ENCODE results near the gene COASY. TPM values are rescaled to one million over a fixed set of nuclear protein-coding genes. Genes with fewer than 3 reads are reported as not detected.

The COASY gene
- total and polyA plus RNA-seq, 5 experiments from 2014 or later = 48.3 to 72.3 (median 67.0) TPM

DNA sequence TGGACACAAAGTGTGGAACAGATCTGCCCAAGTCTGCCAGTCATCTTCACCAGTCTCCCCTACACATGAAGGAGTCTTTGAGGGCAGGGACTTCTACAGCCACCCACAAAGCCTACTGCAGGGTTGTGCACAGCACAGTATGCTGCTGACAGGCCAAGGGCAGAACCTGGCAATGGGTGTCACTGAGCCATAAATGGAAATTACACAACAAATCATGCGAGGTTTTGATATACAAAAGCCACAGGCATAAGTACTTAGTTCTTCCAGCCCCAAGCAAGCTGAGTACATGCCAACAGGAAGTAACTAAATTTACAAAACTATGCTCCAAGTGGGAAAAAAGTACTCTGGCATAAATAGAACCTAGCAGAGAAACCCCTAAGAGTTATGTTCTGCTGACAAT, 23.4 kb downstream of the COASY start:
- H3K4me3 Mint-ChIP-seq = no peak overlapping the region
- peaks cover 0 to 100% (median 9%) of the 10 kb centered on the region in 3 donors for H3K36me3 Mint-ChIP-seq
- POLR2A ChIA-PET = interaction anchor here (0.7 to 1.0 kb wide), 2 partner anchors 23 to 34 kb away, joined by 3 to 4 read pairs; partner anchors contain the start of gene RETREG3

DNA sequence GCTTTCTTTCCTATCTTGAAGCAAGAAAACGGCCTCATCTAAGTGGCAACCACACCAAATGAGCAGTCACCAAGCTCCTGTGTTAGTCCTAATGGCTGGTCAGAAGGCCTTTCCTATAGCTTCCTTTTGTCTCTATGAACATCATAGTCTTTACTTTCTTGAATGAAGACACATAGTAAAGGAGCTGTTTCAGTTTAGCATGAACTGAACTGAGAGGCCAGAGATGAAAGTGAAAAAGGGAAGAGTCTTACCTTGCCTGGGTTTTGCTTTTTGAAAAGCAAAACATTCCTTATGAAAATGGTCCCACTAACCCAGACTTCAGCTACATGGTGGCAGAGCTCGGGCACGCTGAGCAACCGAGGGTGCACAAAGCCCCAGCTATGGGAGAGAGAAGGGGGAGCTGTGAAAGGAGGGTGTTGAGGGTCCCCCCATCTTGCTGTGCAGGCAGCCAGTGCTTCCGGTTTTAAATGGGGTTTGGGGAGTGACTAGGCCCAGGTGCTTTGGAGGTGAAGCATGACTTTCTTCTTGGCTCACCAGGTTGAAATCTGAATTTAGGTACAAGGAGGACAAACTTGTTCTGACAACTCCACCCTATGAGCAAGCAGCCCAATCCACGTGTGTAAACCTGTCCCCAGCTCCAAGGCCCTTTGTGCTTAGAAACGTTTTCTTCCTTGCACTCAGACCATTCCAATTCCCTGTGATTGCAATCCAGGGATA, 24.7 kb downstream of the COASY start:
- Mint-ChIP-seq H3K4me1 (peaks cover 3 to 9% (median 7%) of the 10 kb centered on the region in 4 donors), H3K36me3 (peaks cover 0 to 100% (median 9%) of the 10 kb centered on the region in 3 donors), H3K9me3 (no peaks in the 10 kb centered on the region), H3K27me3 (no peaks in the 10 kb centered on the region), H3K27ac (peak overlapping the region in 7 of 10 donors; percentile 31 to 79 (median 53)), H3K4me3 (no peak overlapping the region)
- DNase-seq = no peak
- POLR2A ChIA-PET = interaction anchor here (0.5 to 1.0 kb wide), 4 partner anchors 18 to 220 kb away, joined by 3 to 4 read pairs (median 3); partner anchors contain the start of gene RETREG3
- ATAC-seq = no peak

More for the DNA sequence above, 23.4 kb downstream of the COASY start:
- no peak overlapping the region for H3K27ac Mint-ChIP-seq
- DNase-seq (no peak), ATAC-seq (no peak)
- H3K27me3 Mint-ChIP-seq = no peaks in the 10 kb centered on the region
- H3K9me3 Mint-ChIP-seq = no peaks in the 10 kb centered on the region
- peaks cover 5 to 9% (median 7%) of the 10 kb centered on the region in 4 donors for H3K4me1 Mint-ChIP-seq

DNA sequence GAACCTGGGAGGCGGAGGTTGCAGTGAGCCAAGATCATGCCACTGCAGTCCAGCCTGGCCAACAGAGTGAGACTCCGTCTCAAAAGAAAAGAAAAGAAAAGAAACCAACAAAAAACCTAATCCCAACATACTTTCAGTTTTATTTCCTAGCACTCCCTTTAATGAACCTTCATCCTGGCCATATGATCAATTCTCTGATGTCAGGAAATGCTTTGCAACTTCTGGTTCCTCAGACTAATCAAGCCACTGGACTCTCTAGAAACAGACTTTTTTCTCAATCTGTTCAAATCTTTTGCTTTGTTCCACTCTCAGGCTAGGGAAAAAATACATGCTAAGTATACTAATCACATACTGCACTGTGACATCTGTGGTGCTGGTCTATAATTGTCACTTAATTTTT, 28.9 kb downstream of the COASY start:
- DNase-seq = no peak
- POLR2A ChIA-PET = interaction anchor here (0.7 to 1.6 kb wide), 4 partner anchors 19 to 77 kb away, joined by 3 to 5 read pairs (median 3); partner anchors contain the start of genes RETREG3 and TUBG1
- H3K36me3 Mint-ChIP-seq = peaks cover 0 to 83% (median 8%) of the 10 kb centered on the region in 3 donors
- no peaks in the 10 kb centered on the region for H3K27me3 Mint-ChIP-seq
- no peaks in the 10 kb centered on the region for H3K9me3 Mint-ChIP-seq
- H3K27ac Mint-ChIP-seq = peak overlapping the region in 3 of 10 donors; percentile 20 to 53 (median 25)
- H3K4me1 Mint-ChIP-seq = peaks cover 6 to 19% (median 13%) of the 10 kb centered on the region in 4 donors
- H3K4me3 Mint-ChIP-seq = no peak overlapping the region
- no peak for ATAC-seq

DNA sequence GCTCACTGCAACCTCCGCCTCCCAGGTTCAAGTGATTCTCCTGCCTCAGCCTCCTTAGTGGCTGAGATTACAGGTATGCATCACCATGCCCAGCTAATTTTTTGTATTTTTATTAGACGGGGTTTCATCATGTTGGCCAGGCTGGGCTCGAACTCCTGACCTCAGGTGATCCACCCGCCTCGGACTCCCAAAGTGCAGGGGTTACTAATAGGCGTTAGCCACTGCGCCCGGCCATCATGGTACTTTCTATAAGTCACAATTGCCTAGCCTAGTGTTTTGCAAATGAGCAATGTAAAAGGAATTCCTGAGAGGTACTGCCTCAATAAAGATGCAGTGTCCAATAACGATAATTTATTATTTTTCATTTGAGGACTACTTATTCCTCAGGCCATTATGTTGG, 29.5 kb downstream of the COASY start:
- Mint-ChIP-seq H3K4me3 (no peak overlapping the region), H3K4me1 (peaks cover 7 to 21% (median 14%) of the 10 kb centered on the region in 4 donors), H3K27ac (no peak overlapping the region), H3K27me3 (no peaks in the 10 kb centered on the region), H3K36me3 (peaks cover 0 to 80% (median 8%) of the 10 kb centered on the region in 3 donors), H3K9me3 (no peaks in the 10 kb centered on the region)
- no peak for DNase-seq
- POLR2A ChIA-PET = interaction anchor here (0.7 to 1.6 kb wide), 4 partner anchors 18 to 77 kb away, joined by 3 to 5 read pairs (median 3); partner anchors contain the start of genes RETREG3 and TUBG1
- no peak for ATAC-seq

DNA sequence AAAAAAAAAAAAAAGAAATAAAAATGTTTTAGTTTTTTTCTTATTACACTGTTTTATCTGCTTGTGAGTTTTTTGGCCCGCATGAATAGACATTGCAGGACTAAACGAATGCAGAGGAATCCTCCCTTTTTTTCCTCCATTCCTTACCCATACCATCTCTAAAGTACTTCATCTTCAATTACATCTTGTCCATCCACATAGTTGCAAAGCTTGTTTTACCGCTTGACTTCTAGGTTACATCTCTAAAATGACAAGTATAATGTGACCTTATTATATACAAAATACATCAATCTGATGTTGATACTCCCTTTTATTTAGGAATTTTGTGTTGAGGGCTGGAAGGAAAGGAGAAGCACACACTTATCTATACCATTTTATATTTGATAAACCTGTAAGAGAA, 34.4 kb downstream of the COASY start:
- H3K36me3 Mint-ChIP-seq = peaks cover 0 to 67% (median 4%) of the 10 kb centered on the region in 3 donors
- H3K27me3 Mint-ChIP-seq = no peaks in the 10 kb centered on the region
- POLR2A ChIA-PET = interaction anchor here (0.6 kb wide), 1 partner anchor 718 kb away, joined by 3 read pairs; no protein-coding TSS in a partner anchor
- H3K4me1 Mint-ChIP-seq = peaks cover 8 to 44% (median 27%) of the 10 kb centered on the region in 4 donors
- H3K9me3 Mint-ChIP-seq = no peaks in the 10 kb centered on the region
- H3K27ac Mint-ChIP-seq = peak overlapping the region in 2 of 10 donors; percentile 0 to 8
- ATAC-seq = no peak
- no peak for DNase-seq
- H3K4me3 Mint-ChIP-seq = no peak overlapping the region

DNA sequence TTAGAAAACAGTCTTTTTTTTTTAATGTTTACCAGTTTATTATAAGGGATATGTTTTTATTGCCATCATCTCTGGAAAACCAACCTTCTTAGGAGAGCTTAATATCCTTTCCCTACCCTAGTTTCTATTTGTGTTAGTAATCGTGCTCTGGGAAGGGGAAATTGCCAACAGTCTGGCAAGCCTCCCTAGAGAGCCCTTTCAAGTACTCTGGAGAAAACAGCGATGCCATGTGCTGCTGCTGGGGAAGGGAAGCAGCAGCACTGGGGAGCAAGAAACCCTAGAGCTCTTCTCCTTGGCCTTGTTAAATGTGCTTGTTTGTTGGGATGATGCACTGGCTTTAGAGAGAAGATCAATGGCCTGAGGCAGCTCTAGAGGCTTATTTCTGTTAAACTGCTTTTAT, 37.0 kb downstream of the COASY start:
- DNase-seq = no peak
- H3K27ac Mint-ChIP-seq = peak overlapping the region in 4 of 10 donors; percentile 19 to 71 (median 42)
- no peaks in the 10 kb centered on the region for H3K27me3 Mint-ChIP-seq
- H3K4me1 Mint-ChIP-seq = peaks cover 14 to 47% (median 35%) of the 10 kb centered on the region in 4 donors
- H3K9me3 Mint-ChIP-seq = no peaks in the 10 kb centered on the region
- no peak for ATAC-seq
- peaks cover 0 to 64% (median 5%) of the 10 kb centered on the region in 3 donors for H3K36me3 Mint-ChIP-seq
- H3K4me3 Mint-ChIP-seq = peak overlapping the region in 3 of 10 donors; percentile 9 to 52 (median 26)
- POLR2A ChIA-PET = interaction anchor here (1.4 kb wide), 1 partner anchor 10 kb away, joined by 6 read pairs; the partner anchor contains the start of genes RETREG3 and TUBG1

DNA sequence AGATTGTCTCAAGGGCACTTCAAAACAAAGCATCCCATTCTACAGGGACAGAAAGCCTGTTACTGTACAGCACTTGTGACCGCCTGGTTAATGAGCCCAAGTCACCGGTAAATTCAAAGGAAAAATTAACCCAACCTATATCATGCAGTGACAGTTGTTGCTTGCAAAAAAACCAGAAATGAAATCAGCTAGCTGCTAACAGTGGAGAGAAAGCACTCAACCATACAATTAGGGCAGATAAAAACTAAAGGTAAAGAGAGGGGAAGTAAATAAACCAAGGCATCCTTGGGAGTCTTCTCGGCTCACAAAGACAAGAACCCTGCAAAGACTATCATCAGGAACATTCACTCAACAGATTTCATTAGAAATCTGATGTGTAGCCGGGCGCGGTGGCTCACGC, 41.4 kb downstream of the COASY start:
- DNase-seq (no peak), ATAC-seq (no peak)
- Mint-ChIP-seq H3K27ac (peak overlapping the region in 4 of 10 donors; percentile 6 to 80 (median 34)), H3K27me3 (no peaks in the 10 kb centered on the region), H3K36me3 (peaks cover 0 to 69% (median 4%) of the 10 kb centered on the region in 3 donors), H3K4me1 (peaks cover 33 to 80% (median 68%) of the 10 kb centered on the region in 4 donors), H3K4me3 (peak overlapping the region in 6 of 10 donors; percentile 20 to 52 (median 35)), H3K9me3 (no peaks in the 10 kb centered on the region)
- POLR2A ChIA-PET = no interaction called here

DNA sequence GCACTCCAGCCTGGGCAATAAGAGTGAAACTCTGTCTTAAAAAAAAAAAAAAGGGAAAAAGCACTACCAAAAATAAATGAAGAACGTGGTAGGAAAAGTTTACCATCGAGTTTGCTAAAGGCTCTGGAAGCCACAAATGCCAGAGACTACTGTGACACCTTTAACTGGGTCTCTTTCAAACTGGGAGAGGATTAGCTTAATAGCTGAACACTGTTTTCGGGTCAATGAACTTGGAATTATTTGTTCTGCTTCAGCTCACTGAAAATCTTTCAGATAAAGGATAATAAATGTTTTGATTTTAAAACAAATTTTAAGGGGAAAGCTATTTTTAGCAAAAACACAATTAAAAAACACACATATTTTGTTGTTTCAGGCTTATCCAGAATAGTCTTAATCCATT, 45.8 kb downstream of the COASY start:
- no peak for ATAC-seq
- Mint-ChIP-seq H3K27me3 (no peaks in the 10 kb centered on the region), H3K9me3 (no peaks in the 10 kb centered on the region), H3K36me3 (peaks cover 3 to 48% (median 8%) of the 10 kb centered on the region in 3 donors), H3K4me1 (peaks cover 34 to 65% (median 62%) of the 10 kb centered on the region in 4 donors), H3K27ac (peak overlapping the region in 9 of 10 donors; percentile 82 to 100 (median 99)), H3K4me3 (peak overlapping the region; percentile 97 to 100 (median 100))
- POLR2A ChIA-PET = interaction anchor here (0.6 to 3.3 kb wide), 15 partner anchors 15 to 391 kb away, joined by 3 to 26 read pairs (median 5); partner anchors contain the start of genes MLX, NAGLU, PSMC3IP and RPL27
- no peak for DNase-seq

DNA sequence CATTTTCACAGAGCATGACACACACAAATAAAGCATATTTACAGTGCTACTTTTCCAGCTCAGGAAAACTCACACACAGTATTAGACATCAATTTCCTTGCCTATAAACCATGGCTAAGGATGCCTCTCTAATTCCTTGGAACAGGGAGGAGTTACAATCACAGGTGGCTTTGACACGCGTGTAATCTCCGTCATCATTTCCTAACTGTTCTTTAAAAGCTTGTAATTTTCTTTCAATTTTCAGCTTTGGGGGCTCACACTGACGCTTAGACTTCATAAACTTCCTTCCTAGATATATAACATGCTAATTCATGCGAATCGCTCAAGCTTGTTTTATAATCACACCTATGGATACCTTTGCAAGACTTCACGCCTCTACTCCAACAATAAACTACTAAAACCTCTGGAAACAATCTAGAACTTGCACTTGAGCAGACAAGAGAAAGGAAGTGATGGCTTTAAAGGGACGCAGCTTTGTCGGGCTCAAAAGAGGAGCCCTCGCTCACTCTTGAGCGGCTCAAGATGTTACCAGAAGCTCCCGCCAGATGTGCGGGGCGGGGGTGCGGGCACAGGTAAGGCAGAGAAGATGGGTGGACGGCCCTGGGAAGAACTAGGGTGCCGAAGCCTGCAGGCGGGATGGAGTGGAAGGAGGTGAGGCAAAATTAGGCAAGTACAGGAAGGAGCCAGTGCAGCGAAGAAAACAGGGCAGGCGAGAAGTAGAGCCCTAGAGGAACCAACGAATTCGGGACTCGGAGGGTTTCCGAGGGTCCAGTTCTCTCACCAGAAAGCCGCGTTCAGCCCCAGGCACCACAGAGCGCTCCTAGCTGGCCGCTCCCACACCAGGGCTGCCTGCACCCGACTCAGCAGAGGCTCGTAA, 46.6 kb downstream of the COASY start:
- Mint-ChIP-seq H3K27me3 (no peaks in the 10 kb centered on the region), H3K27ac (peak overlapping the region; percentile 94 to 100 (median 99))
- DNase-seq = peak in 5 of 10 donors; percentile 7 to 40 (median 37)

DNA sequence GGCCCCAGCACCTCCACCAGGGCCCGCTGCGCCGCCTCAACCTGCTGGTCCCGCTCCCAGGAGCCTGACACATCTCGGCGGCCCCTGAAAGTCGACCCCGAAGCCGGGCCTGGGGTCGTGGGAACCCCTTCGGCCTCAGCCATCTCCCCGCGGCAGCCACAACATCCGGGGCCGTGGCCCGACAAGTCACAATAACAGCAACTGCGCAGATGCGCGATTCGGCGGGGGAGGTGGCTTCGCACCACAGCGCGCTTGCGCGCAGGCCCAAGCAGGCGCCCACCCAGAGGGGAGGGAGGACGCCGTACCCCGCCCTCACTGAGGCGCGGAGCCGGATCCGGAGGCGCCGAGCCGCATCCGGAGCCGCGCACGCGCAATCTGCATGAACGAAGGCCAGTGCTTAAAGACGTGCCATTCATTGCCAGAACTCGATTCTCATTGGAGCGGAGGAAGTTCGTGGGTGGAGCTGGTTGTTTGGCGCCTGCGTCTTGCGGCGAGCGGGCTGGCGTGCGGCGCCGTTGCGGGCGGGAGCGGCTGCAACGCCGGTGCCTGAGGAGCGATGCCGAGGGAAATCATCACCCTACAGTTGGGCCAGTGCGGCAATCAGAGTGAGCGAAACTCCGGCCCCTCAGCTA, 47.4 kb downstream of the COASY start, which contains the start of the genes RETREG3 and TUBG1:
Gene RETREG3, minus strand, starts transcription at position 193 of the 632 bp plus-strand sequence. Its CDS starts 50 bp downstream, at position 143.
Gene TUBG1, plus strand, starts transcription at position 502 of the 632 bp plus-strand sequence. Its CDS starts 55 bp downstream, at position 557.
- H3K4me1 Mint-ChIP-seq = peaks cover 25 to 54% (median 49%) of the 10 kb centered on the region in 4 donors

More for the DNA sequence above, 46.6 kb downstream of the COASY start:
- POLR2A ChIA-PET = interaction anchor here (0.6 to 3.3 kb wide), 27 partner anchors 9 to 759 kb away, joined by 3 to 26 read pairs (median 4); partner anchors contain the start of genes CNP, CNTNAP1, MLX and NAGLU
- peak; percentile 66 to 68 for ATAC-seq
- Mint-ChIP-seq H3K4me1 (peaks cover 29 to 59% (median 56%) of the 10 kb centered on the region in 4 donors), H3K4me3 (peak overlapping the region; percentile 97 to 100 (median 100)), H3K9me3 (no peaks in the 10 kb centered on the region), H3K36me3 (peaks cover 3 to 48% (median 9%) of the 10 kb centered on the region in 3 donors)

More for the DNA sequence above, 47.4 kb downstream of the COASY start, which contains the start of the genes RETREG3 and TUBG1:
- peak within 1 kb of the TSS; percentile 94 to 100 (median 99) for H3K27ac Mint-ChIP-seq
- H3K27me3 Mint-ChIP-seq = no peaks in the 10 kb centered on the region
- H3K36me3 Mint-ChIP-seq = peaks cover 3 to 47% (median 14%) of the 10 kb centered on the region in 3 donors
- no peaks in the 10 kb centered on the region for H3K9me3 Mint-ChIP-seq
- H3K4me3 Mint-ChIP-seq = peak within 1 kb of the TSS; percentile 97 to 100 (median 100)
- ATAC-seq (peak; percentile 88 to 91), DNase-seq (peak; percentile 95 to 100 (median 99))
- POLR2A ChIA-PET = interaction anchor here (0.6 to 3.3 kb wide), 26 partner anchors 8 to 758 kb away, joined by 3 to 26 read pairs (median 4); partner anchors contain the start of genes CNP, CNTNAP1, MLX and NAGLU
